Pancreas (tissue), 10 donors: ENCODE results near the gene ZBTB20. TPM values are rescaled to one million over a fixed set of nuclear protein-coding genes. Genes with fewer than 3 reads are reported as not detected.

Experiments used
- ATAC-seq, 4 donors: fragments of 200-7000 bp; cut with Tn5 transposase; one replicate each; pipeline versions ENCODE4 v1.8.0 to v1.9.1; 2020; ENCODE audit warnings: mild to moderate bottlenecking in 4 of 4, moderate library complexity in 4 of 4
- DNase-seq, 6 donors: peaks; one replicate each; pipeline ENCODE4 v3.0.0-alpha.2; 2020
- FAIRE-seq: peaks from 2 replicates; lab custom pipeline; 2012; peaks lifted over from hg19 to GRCh38; lab: Jason Lieb, UNC
- H3K27ac ChIP-seq, 4 donors: fragments of 200-600 bp; sonication (generic); 1 replicate in 3 of 4; 2 replicates in 1 of 4; pipeline versions ENCODE4 v1.5.0 to v1.8.0; 2020
- H3K27me3 ChIP-seq, 4 donors: fragments of 200-600 bp; one replicate each; pipeline ENCODE4 v1.8.0; 2021
- H3K36me3 ChIP-seq, 3 donors: fragments of 200-600 bp; sonication (generic) in 1 of 3; one replicate each; pipeline versions ENCODE4 v1.5.0 to v1.8.0; 2020 to 2021
- H3K4me1 ChIP-seq, 3 donors: fragments of 200-600 bp; one replicate each; pipeline ENCODE4 v1.8.0; 2021
- H3K4me3 ChIP-seq, 4 donors: fragments of 200-600 bp; sonication (generic) in 2 of 4; one replicate each; pipeline versions ENCODE4 v1.5.0 to v1.8.0; 2020 to 2021
- H3K9me3 ChIP-seq, 4 donors: fragments of 200-600 bp; one replicate each; pipeline ENCODE4 v1.8.0; 2021
- WGBS, 2 donors: extraction: QIAGEN DNeasy Blood & Tissue Kit; methylation state at CpG; one replicate each; pipeline ENCODE4 v1.1.7; 2013; 5-methylcytosine and 5-hydroxymethylcytosine counted together
- intact Hi-C, 3 donors: fragments of 100-400 bp; cut with DNase I; formaldehyde crosslinking; loops; one replicate each; pipeline versions ENCODE4 v1.11.1 to v1.14.2; 2022
- polyA plus RNA-seq, 2 donors: library from polyadenylated mRNA; stranded (reverse); fragments of 200-250 nt; gene quantifications; one replicate each; pipeline ENCODE4 v1.2.3, GENCODE V29; 2013
- total RNA-seq, 6 donors: library from RNA; stranded (reverse); fragmentation: NEBNext Ultra II Directional in 4 of 6; extraction: Animal tissue kit (Norgen Biotek cat#: 25700) in 4 of 6; gene quantifications; one replicate each; pipeline versions ENCODE4 v1.2.1 to v1.2.4, GENCODE V29; 2021 to 2023
- TF ChIP-seq, protein P1 (sequence below), 4 donors: fragments of 200-600 bp; sonication (generic) in 3 of 4; IDR thresholded peaks; one replicate each; pipeline versions ENCODE4 v1.5.0 to v1.8.0; 2021; ENCODE audit warnings: antibody characterized with exemption in 4 of 4
- donor health status: healthy with polysubstance abuse.
- donor health status: DM: no; HTN: no; CAD: no; lungs with moderate emphysema.
- donor health status: DM: no; HTN: no; CAD: no.
- donor health status: control.
- donor health status: control.
- donor health status: Bipolar disorder and iron deficiency.
- donor health status: DM: yes; HTN: yes; CAD: no.
- donor health status: DM: no; HTN: no; CAD: no.
- donor health status: DM: no; HTN: no; CAD: no.
- donor health status: DM: yes; HTN: yes; CAD: no.

Gene ZBTB20
- total and polyA plus RNA-seq, 8 donors, result 1.3 to 81.5 (median 43.7) TPM

GRCh38 chr3:114597012-114597411 lies 550.1 kb downstream of the ZBTB20 start:
- intact Hi-C loops, result no loop called here
- H3K36me3 ChIP-seq, result no peaks in the 10 kb centered on the region
- H3K27me3 ChIP-seq, result no peaks in the 10 kb centered on the region
- H3K4me3 ChIP-seq, result no peak overlapping the region
- FAIRE-seq (no peak), DNase-seq (no peak), ATAC-seq (peak in 1 of 4 donors; percentile 19)
- TF ChIP-seq, protein P1, sequence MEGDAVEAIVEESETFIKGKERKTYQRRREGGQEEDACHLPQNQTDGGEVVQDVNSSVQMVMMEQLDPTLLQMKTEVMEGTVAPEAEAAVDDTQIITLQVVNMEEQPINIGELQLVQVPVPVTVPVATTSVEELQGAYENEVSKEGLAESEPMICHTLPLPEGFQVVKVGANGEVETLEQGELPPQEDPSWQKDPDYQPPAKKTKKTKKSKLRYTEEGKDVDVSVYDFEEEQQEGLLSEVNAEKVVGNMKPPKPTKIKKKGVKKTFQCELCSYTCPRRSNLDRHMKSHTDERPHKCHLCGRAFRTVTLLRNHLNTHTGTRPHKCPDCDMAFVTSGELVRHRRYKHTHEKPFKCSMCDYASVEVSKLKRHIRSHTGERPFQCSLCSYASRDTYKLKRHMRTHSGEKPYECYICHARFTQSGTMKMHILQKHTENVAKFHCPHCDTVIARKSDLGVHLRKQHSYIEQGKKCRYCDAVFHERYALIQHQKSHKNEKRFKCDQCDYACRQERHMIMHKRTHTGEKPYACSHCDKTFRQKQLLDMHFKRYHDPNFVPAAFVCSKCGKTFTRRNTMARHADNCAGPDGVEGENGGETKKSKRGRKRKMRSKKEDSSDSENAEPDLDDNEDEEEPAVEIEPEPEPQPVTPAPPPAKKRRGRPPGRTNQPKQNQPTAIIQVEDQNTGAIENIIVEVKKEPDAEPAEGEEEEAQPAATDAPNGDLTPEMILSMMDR (IDR thresholded peaks at IDR 0.05), result no peak
- WGBS, 2 donors, result 63 to 70% methylated on average over 4 of the region's 4 CpGs
- H3K9me3 ChIP-seq, result no peaks in the 10 kb centered on the region
- no peaks in the 10 kb centered on the region for H3K4me1 ChIP-seq
- no peak overlapping the region for H3K27ac ChIP-seq

- ATAC-seq (no peak), FAIRE-seq (no peak), DNase-seq (no peak)
- Histone ChIP-seq H3K4me3 (no peak overlapping the region), H3K36me3 (no peaks in the 10 kb centered on the region), H3K27me3 (no peaks in the 10 kb centered on the region), H3K9me3 (no peaks in the 10 kb centered on the region), H3K4me1 (no peaks in the 10 kb centered on the region), H3K27ac (no peak overlapping the region)
- intact Hi-C loops, result no loop called here
- WGBS, 2 donors, result 93 to 97% methylated on average over 2 of the region's 2 CpGs
- TF ChIP-seq, protein P1 (IDR thresholded peaks at IDR 0.05), result no peak
Measured at GRCh38 chr3:114596147-114596546, 550.9 kb downstream of the ZBTB20 start.

GRCh38 chr3:114595522-114596028 lies 551.5 kb downstream of the ZBTB20 start:
- H3K36me3 ChIP-seq, result no peaks in the 10 kb centered on the region
- TF ChIP-seq, protein P1 (IDR thresholded peaks at IDR 0.05), result no peak
- intact Hi-C loops, result no loop called here
- no peak for ATAC-seq
- H3K4me3 ChIP-seq, result no peak overlapping the region
- no peaks in the 10 kb centered on the region for H3K27me3 ChIP-seq
- FAIRE-seq, result no peak
- no peak overlapping the region for H3K27ac ChIP-seq
- no peaks in the 10 kb centered on the region for H3K4me1 ChIP-seq
- 43 to 46% methylated on average over 2 of the region's 2 CpGs for WGBS, 2 donors
- no peak for DNase-seq
- no peaks in the 10 kb centered on the region for H3K9me3 ChIP-seq

- no peaks in the 10 kb centered on the region for H3K9me3 ChIP-seq
- H3K36me3 ChIP-seq, result no peaks in the 10 kb centered on the region
- TF ChIP-seq, protein P1 (IDR thresholded peaks at IDR 0.05), result no peak
- no peak overlapping the region for H3K27ac ChIP-seq
- DNase-seq (no peak), FAIRE-seq (peak; percentile 65), ATAC-seq (no peak)
- H3K4me1 ChIP-seq, result no peaks in the 10 kb centered on the region
- WGBS, 2 donors, result 95 to 97% methylated on average over 6 of the region's 6 CpGs
- H3K27me3 ChIP-seq, result no peaks in the 10 kb centered on the region
- intact Hi-C loops, result no loop called here
- no peak overlapping the region for H3K4me3 ChIP-seq
Measured at GRCh38 chr3:114590309-114591047, 556.6 kb downstream of the ZBTB20 start.

GRCh38 chr3:114587986-114588385 lies 559.1 kb downstream of the ZBTB20 start:
- TF ChIP-seq, protein P1 (IDR thresholded peaks at IDR 0.05), result no peak
- Histone ChIP-seq H3K27me3 (no peaks in the 10 kb centered on the region), H3K9me3 (no peaks in the 10 kb centered on the region), H3K27ac (no peak overlapping the region), H3K4me3 (no peak overlapping the region), H3K36me3 (no peaks in the 10 kb centered on the region), H3K4me1 (no peaks in the 10 kb centered on the region)
- ATAC-seq (no peak), DNase-seq (no peak), FAIRE-seq (no peak)
- intact Hi-C loops, result no loop called here
- WGBS, 2 donors, result 96 to 97% methylated on average over 5 of the region's 5 CpGs
